ENCODE results near the gene SRSF8.

SRSF8 gene

DNA sequence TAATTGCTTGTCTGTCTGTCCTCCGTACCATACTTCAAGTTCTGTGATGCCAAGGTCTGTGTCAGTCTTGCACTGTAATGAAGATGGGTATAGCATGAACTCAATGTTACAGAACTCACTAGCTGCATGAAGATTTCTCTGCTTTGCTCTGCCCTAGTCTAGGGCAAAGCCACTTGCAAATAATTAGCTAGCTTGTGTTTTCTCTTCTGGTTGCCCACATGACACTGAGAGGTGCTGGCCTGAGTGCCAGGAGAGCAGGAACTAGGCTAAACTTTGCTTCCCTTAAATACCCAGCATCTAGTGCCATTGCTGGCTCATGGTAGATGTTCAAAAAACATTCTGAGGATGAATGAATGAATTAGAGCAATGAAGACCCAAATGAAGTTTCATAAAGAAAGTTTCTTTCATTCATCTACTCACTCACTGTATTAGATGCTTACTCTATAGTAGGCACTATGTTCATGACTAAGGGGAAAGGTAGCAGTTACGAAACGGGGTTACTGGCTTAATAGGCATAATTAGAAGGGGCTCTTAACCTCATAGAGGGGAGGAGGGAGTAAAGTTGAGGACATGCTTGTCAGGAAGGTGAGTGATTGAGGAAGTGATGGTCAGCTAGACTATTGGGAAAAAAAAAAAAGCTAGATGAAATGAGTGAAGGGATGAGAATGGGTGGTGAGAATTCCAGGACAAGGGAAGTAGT, 18.5 kb downstream of the SRSF8 start:
- Histone ChIP-seq H3K27ac (no peak overlapping the region), H3K4me1 (ENCODE audit: control insufficient read depth in 1 of 2, insufficient read depth in 1 of 2, low read depth in 1 of 2, low read length in 1 of 2) (peaks cover 12 to 15% of the 10 kb centered on the region in 2 experiments)

DNA sequence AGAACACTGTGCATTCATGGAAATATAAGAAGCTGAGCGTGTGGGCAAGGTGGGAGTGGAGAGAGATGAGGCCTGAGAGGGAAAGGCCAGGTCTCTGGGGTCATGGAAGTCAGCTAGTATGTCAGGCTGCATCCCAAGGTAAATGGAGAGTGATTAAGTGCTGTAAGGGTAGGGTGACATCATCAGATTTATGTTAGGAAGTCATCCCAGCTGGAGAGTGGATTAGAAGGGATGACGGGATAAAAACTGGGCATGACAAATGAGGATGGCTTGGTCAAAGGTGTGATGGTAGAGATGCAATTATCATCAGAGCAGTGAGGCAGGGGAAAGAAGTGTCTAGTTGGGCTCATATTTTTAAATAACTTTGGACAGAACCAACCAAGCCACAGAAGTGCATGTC, 19.4 kb downstream of the SRSF8 start:
- Histone ChIP-seq H3K36me3 (no peaks in the 10 kb centered on the region), H3K27ac (no peak overlapping the region), H3K9me3 (no peaks in the 10 kb centered on the region), H3K27me3 (peaks cover 97% of the 10 kb centered on the region), H3K4me3 (ENCODE audit: low read depth in 1 of 2, low read length in 1 of 2) (no peak overlapping the region), H3K4me1 (ENCODE audit: control insufficient read depth in 1 of 2, insufficient read depth in 1 of 2, low read depth in 1 of 2, low read length in 1 of 2) (peaks cover 16 to 18% of the 10 kb centered on the region in 2 experiments)
- TF ChIP-seq, protein P1, sequence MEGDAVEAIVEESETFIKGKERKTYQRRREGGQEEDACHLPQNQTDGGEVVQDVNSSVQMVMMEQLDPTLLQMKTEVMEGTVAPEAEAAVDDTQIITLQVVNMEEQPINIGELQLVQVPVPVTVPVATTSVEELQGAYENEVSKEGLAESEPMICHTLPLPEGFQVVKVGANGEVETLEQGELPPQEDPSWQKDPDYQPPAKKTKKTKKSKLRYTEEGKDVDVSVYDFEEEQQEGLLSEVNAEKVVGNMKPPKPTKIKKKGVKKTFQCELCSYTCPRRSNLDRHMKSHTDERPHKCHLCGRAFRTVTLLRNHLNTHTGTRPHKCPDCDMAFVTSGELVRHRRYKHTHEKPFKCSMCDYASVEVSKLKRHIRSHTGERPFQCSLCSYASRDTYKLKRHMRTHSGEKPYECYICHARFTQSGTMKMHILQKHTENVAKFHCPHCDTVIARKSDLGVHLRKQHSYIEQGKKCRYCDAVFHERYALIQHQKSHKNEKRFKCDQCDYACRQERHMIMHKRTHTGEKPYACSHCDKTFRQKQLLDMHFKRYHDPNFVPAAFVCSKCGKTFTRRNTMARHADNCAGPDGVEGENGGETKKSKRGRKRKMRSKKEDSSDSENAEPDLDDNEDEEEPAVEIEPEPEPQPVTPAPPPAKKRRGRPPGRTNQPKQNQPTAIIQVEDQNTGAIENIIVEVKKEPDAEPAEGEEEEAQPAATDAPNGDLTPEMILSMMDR (IDR thresholded peaks at IDR 0.05) = no peak

More for the DNA sequence above, 18.5 kb downstream of the SRSF8 start:
- no peak overlapping the region for H3K4me3 ChIP-seq (ENCODE audit: low read depth in 1 of 2, low read length in 1 of 2)
- H3K9me3 ChIP-seq = no peaks in the 10 kb centered on the region
- TF ChIP-seq, protein P1 (IDR thresholded peaks at IDR 0.05) = no peak
- no peaks in the 10 kb centered on the region for H3K36me3 ChIP-seq
- peaks cover 97% of the 10 kb centered on the region for H3K27me3 ChIP-seq

DNA sequence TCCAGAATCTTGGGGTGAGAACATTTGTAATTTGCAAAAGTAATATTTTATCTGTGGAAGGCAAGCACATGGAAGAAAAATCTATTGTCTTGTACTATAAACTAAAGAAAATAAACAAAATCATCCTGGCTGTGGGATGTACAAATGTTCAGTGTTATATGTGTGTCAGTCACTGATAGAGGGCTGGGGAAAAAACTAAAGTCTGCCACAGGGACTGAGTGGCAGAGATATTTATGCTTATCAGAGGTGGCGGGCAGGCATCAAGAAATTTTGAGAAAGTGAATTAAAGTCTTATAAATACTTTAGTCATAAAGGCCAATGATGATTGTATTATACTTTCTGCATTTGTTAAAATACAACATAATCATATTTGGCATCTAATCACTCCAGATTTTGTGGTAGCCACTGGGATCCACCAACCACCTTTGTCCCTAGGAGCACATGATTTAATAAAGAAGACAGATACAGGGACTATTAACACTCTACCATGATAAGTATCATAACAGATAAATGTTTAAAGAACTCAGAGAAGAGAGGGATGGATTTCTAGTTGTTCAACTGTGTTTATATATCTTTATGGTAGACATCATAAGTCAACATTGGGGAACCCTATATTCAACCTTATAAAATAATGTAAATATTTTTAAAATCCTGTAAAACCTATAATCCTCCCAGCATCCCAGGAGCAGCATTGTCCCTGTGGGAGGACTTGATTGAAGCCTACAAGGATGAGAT, 20.3 kb downstream of the SRSF8 start:
- no peak overlapping the region for H3K4me3 ChIP-seq (ENCODE audit: low read depth in 1 of 2, low read length in 1 of 2)
- TF ChIP-seq, protein P1 (IDR thresholded peaks at IDR 0.05) = no peak
- peaks cover 16 to 18% of the 10 kb centered on the region in 2 experiments for H3K4me1 ChIP-seq (ENCODE audit: control insufficient read depth in 1 of 2, insufficient read depth in 1 of 2, low read depth in 1 of 2, low read length in 1 of 2)
- no peaks in the 10 kb centered on the region for H3K9me3 ChIP-seq
- H3K27ac ChIP-seq = no peak overlapping the region
- no peaks in the 10 kb centered on the region for H3K36me3 ChIP-seq
- peaks cover 97% of the 10 kb centered on the region for H3K27me3 ChIP-seq

DNA sequence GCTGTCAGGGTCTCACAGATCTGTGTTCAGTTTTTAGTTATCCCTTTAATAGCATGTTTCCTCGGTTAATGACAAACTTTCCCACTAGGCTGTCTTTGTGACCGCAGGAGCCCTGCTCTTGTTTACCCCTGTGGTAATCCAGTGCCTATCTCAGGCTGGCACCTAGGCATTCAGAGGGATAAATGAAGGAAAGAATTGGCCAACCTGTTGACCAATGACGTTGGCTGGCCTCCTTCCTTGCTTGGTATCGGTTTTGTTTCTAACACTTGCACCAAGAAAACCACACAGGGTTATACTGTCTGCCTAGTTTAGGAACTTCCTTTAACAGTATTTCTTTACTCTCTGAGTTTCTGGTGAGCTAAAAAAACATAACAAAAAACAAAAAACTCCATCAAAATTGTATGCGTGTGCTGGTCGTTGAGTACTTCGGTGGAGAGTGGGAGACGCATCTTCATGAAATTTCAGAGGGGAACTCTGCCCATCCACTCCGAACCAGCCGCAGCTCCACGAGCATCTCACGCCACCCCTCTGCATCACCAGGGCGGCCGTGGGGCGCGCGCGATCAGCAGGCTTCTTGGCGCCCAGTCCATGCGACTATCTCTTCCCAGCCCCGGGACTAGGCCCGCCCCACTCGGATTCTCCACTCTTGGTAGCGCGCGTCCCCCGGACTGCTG, 22.4 kb downstream of the SRSF8 start:
- peak overlapping the region; percentile 47 for H3K27ac ChIP-seq
- H3K9me3 ChIP-seq = no peaks in the 10 kb centered on the region
- peak overlapping the region; percentile 63 to 71 for H3K4me3 ChIP-seq (ENCODE audit: low read depth in 1 of 2, low read length in 1 of 2)
- no peaks in the 10 kb centered on the region for H3K36me3 ChIP-seq
- TF ChIP-seq, protein P1 (IDR thresholded peaks at IDR 0.05) = no peak
- peaks cover 16 to 18% of the 10 kb centered on the region in 2 experiments for H3K4me1 ChIP-seq (ENCODE audit: control insufficient read depth in 1 of 2, insufficient read depth in 1 of 2, low read depth in 1 of 2, low read length in 1 of 2)
- H3K27me3 ChIP-seq = peaks cover 97% of the 10 kb centered on the region

DNA sequence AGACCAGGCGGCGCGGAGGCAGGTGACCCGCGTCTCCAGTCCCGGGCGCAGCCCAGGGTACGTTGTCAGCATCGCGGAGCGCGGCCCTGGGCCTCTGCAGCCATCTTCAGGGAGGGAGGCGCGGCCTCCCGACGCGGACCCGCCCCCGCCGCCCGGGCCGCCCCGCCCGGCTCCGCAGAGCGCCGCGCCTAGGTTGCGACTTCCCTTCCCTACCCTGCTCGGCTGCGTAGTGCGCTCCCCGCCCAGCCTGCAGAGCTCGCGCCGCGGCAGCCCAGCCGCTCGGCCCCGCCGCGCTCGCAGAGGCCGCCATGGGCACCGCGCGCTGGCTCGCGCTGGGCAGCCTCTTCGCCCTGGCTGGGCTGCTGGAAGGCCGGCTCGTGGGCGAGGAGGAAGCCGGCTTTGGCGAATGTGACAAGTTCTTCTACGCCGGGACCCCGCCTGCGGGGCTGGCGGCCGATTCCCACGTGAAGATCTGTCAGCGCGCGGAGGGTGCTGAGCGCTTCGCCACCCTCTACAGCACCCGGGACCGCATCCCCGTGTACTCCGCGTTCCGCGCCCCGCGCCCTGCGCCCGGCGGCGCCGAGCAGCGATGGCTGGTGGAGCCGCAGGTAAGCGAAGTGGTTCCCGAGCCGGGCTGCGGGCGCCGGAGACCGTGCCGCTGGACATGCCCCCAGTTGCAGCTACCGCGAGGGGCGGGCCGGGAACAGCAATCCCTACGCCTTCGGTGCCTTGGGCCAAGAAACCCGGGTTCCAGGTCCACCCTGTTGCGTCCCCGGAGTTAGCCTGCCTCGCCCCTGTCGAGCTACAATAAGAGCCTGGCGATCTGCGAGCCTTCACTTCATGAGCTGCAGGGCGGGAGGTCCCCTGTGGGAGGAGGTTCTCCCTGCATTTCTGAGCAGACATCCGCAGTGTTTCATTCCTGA, 23.2 kb downstream of the SRSF8 start, which contains the start of gene ENDOD1:
TSS of gene ENDOD1 (plus strand) at position 227 of the 923 bp plus-strand sequence. CDS start at position 309, 82 bp downstream.
- H3K27me3 ChIP-seq = peaks cover 97% of the 10 kb centered on the region
- TF ChIP-seq, protein P1 (IDR thresholded peaks at IDR 0.05) = peak; percentile 15
- H3K4me1 ChIP-seq (ENCODE audit: control insufficient read depth in 1 of 2, insufficient read depth in 1 of 2, low read depth in 1 of 2, low read length in 1 of 2) = peaks cover 16 to 18% of the 10 kb centered on the region in 2 experiments

More for the DNA sequence above, 23.2 kb downstream of the SRSF8 start, which contains the start of gene ENDOD1:
- peak within 1 kb of the TSS; percentile 47 for H3K27ac ChIP-seq
- H3K9me3 ChIP-seq = no peaks in the 10 kb centered on the region
- H3K36me3 ChIP-seq = no peaks in the 10 kb centered on the region
- peak within 1 kb of the TSS; percentile 63 to 71 for H3K4me3 ChIP-seq (ENCODE audit: low read depth in 1 of 2, low read length in 1 of 2)
